Heart left ventricle (tissue), 16 donors: ENCODE data around the gene C16orf82. TPM values are rescaled to one million over a fixed set of nuclear protein-coding genes. Genes with fewer than 3 reads are reported as not detected.

Experiments
- ATAC-seq, 4 donors: fragments of 200-7000 bp; cut with Tn5 transposase; one replicate each; pipeline ENCODE4 v1.9.1; 2020 to 2022; ENCODE audit warnings: moderate library complexity in 4 of 4, mild to moderate bottlenecking in 3 of 4, moderate number of reproducible peaks in 1 of 4
- DNase-seq, 5 donors: peaks; one replicate each; pipeline ENCODE4 v3.0.0-alpha.2; 2020
- H3K27ac ChIP-seq, 12 donors: fragments of 200-600 bp; sonication (generic) in 4 of 12; one replicate each; pipeline versions ENCODE4 v1.5.0 to v1.8.0; 2016 to 2022; ENCODE audit warnings: mild to moderate bottlenecking in 2 of 12
- H3K27me3 ChIP-seq, 9 donors: fragments of 200-600 bp; sonication (generic) in 2 of 9; one replicate each; pipeline versions ENCODE4 v1.5.1 to v1.8.0; 2016 to 2022; ENCODE audit warnings: mild to moderate bottlenecking in 3 of 9
- H3K36me3 ChIP-seq, 9 donors: fragments of 200-600 bp; sonication (generic) in 2 of 9; one replicate each; pipeline versions ENCODE4 v1.5.0 to v1.8.0; 2018 to 2022; ENCODE audit warnings: mild to moderate bottlenecking in 2 of 9
- H3K4me1 ChIP-seq, 12 donors: fragments of 200-600 bp; sonication (generic) in 4 of 12; one replicate each; pipeline versions ENCODE4 v1.5.0 to v1.8.0; 2016 to 2022; ENCODE audit warnings: mild to moderate bottlenecking in 3 of 12
- H3K4me3 ChIP-seq, 12 donors: fragments of 200-600 bp; sonication (generic) in 4 of 12; one replicate each; pipeline versions ENCODE4 v1.5.0 to v1.8.0; 2017 to 2022; ENCODE audit warnings: mild to moderate bottlenecking in 9 of 12, moderate library complexity in 4 of 12
- H3K9me3 ChIP-seq, 12 donors: fragments of 200-600 bp; sonication (generic) in 4 of 12; one replicate each; pipeline versions ENCODE4 v1.5.0 to v1.8.0; 2016 to 2022; ENCODE audit warnings: mild to moderate bottlenecking in 1 of 12
- POLR2A ChIP-seq, 2 donors: fragments of 450-650 bp; IDR thresholded peaks; one replicate each; pipeline ENCODE4 v1.6.1; 2017; ENCODE audit warnings: antibody characterized with exemption in 2 of 2, mild to moderate bottlenecking in 2 of 2, moderate library complexity in 2 of 2
- WGBS, 4 donors: extraction: QIAGEN DNeasy Blood & Tissue Kit in 2 of 4; methylation state at CpG; one replicate each; pipeline versions ENCODE4 v1.1.5 to v1.1.7; 2013 to 2018; 5-methylcytosine and 5-hydroxymethylcytosine counted together
- intact Hi-C, 10 donors: fragments of 100-400 bp; cut with DNase I; formaldehyde crosslinking; loops; one replicate each; pipeline versions ENCODE4 v1.11.1 to v1.14.2; 2022
- polyA plus RNA-seq, 2 donors: library from polyadenylated mRNA; stranded (reverse); fragments of 200-250 nt; gene quantifications; one replicate each; pipeline ENCODE4 v1.2.3, GENCODE V29; 2013
- total RNA-seq, 9 donors: library from RNA; depleted of rRNA in 2 of 9; stranded (reverse); fragments of >200 nt in 2 of 9; fragmentation: NEBNext Ultra II Directional in 3 of 9; extraction: Animal tissue kit (Norgen Biotek cat#: 25700) in 3 of 9; gene quantifications; one replicate each; pipeline versions ENCODE4 v1.1.0 to v1.2.4, GENCODE V29; 2016 to 2023
- TF ChIP-seq, protein P1 (sequence below), 12 donors: fragments of 200-600 bp; sonication (generic) in 4 of 12; IDR thresholded peaks; one replicate each; pipeline versions ENCODE4 v1.5.0 to v1.8.0; 2018 to 2022; ENCODE audit warnings: antibody characterized with exemption in 12 of 12, mild to moderate bottlenecking in 5 of 12
- donor health status: ischemic (EF 13 %, LVEDD 7.1; RV severe dilation, severe dysfunction).
- donor health status: healthy with polysubstance abuse.
- donor health status: DM: no; HTN: yes; CAD: no.
- donor health status: DM: no; HTN: no; CAD: no.
- donor health status: ischemic (EF 25% LVEDD 6.9; RV normal size, moderate dysfunction).
- donor health status: ischemic (EF 25% LVEDD 5.7; RV mildly dilated, moderate dysfunction).
- donor health status: healthy.
- donor health status: DM: yes; HTN: yes; CAD: no.
- donor health status: ischemic (EF 35%, LVEDD 5.7; RV mildly dilated, moderate dysfunction).
- donor health status: nonischemic (EF 11% LVEDD 7.7; RV severe dilation, severe dysfunction).
- donor health status: DM: yes; HTN: yes; CAD: no.
- donor health status: PGD.
- donor health status: ischemic (EF 29% LVEDD 5.4; RV normal size, mild dysfunction).
- donor health status: nonischemic (EF 23%, LVEDD 6.1; RV moderate dilation, normal function).

The C16orf82 gene
- total and polyA plus RNA-seq, 11 donors: not detected

DNA sequence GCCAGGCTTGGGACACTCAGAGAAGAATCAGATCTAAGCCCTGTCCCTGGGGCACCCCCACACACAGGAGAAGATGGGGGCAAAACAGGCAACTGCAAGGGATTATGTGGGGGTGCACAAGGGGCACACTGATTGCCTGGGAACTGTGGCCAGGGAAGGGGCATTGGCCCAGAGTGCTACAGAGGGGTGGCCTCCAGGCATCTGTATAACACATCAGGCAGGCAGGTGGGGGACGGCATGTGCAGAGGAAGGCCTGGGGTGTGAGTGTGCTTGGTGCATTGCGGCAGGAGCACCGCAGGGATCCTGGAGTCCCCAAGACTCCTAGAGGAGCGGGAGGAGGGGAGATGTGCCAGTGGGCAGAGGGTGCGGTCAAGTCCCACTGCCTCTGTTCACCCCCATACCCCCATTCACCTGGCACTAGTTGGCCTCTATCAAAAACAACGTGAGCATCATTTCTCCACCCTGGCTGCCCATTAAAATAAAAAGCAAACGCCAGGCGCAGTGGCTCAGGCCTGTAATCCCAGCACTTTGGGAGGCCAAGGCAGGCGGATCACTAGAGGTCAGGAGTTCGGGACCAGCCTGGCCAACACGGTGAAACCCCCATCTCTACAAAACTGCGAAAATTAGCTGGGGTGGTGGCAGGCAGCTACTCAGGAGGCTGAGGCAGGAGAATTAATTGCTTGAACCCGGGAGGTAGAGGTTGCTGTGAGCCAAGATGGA, 41.5 kb downstream of the C16orf82 start:
- H3K4me1 ChIP-seq: peaks cover 0 to 13% (median 7%) of the 10 kb centered on the region in 12 donors
- ATAC-seq: no peak
- H3K9me3 ChIP-seq: peaks cover 0 to 3% (median 0%) of the 10 kb centered on the region in 12 donors
- no peak for DNase-seq
- TF ChIP-seq POLR2A (IDR thresholded peaks at IDR 0.05): no peak
- TF ChIP-seq, protein P1, sequence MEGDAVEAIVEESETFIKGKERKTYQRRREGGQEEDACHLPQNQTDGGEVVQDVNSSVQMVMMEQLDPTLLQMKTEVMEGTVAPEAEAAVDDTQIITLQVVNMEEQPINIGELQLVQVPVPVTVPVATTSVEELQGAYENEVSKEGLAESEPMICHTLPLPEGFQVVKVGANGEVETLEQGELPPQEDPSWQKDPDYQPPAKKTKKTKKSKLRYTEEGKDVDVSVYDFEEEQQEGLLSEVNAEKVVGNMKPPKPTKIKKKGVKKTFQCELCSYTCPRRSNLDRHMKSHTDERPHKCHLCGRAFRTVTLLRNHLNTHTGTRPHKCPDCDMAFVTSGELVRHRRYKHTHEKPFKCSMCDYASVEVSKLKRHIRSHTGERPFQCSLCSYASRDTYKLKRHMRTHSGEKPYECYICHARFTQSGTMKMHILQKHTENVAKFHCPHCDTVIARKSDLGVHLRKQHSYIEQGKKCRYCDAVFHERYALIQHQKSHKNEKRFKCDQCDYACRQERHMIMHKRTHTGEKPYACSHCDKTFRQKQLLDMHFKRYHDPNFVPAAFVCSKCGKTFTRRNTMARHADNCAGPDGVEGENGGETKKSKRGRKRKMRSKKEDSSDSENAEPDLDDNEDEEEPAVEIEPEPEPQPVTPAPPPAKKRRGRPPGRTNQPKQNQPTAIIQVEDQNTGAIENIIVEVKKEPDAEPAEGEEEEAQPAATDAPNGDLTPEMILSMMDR (IDR thresholded peaks at IDR 0.05): no peak
- intact Hi-C loops: loop anchor here in 7 of 10 donors (2.0 to 10.0 kb wide), 5 partner anchors 1266 to 1833 kb away; no protein-coding TSS in a partner anchor
- WGBS, 4 donors: 88 to 90% (median 89%) methylated on average over 13 of the region's 13 CpGs
- H3K36me3 ChIP-seq: no peaks in the 10 kb centered on the region
- no peak overlapping the region for H3K4me3 ChIP-seq
- H3K27ac ChIP-seq: no peak overlapping the region
- H3K27me3 ChIP-seq: peaks cover 0 to 16% (median 0%) of the 10 kb centered on the region in 9 donors

DNA sequence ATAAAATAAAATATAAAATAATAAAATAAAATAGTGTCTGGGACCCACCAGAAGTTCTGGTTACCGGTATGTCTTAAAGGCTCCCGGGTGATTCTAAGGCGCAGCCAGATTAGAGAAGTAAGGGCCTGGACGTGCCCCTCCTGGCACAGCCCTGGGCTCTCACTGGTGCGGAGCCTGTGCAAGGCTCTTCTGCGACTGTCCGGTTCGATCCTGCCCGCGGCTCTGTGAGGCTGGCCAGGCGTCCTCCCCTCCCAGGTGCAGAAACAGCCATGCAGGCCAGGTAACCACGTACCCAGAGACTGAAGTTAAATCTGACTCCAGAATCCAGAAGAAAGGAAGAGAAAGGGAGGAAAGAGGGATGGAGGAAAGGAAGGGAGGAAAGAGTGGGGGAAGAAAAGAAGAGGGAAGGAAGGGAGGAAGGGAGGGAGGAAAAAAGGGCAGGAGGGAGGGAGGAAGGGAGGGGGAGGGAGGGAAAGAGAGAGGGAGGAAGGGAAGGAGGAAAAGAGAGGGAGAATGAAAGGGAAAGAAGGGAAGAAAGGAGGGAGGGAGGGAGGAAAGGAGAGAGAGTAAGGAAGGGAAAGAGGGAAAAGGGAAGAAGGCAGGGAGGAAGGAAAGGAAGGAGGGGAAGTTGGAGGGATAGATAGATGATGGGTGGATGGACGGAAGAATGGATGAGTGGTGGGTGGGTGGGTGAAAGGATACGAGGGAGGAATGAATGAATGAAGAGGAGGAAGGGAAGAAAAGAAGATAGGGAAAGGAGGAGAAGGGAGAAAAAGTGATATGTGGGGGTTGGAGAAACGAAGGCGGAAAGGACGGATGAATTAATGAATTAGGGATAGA, 42.3 kb downstream of the C16orf82 start:
- ATAC-seq (no peak), DNase-seq (no peak)
- WGBS, 4 donors: 66 to 68% (median 67%) methylated on average over 17 of the region's 17 CpGs
- Histone ChIP-seq H3K9me3 (no peaks in the 10 kb centered on the region), H3K4me3 (peak overlapping the region in 10 of 12 donors; percentile 20 to 51 (median 38)), H3K4me1 (peaks cover 0 to 13% (median 7%) of the 10 kb centered on the region in 12 donors), H3K27ac (peak overlapping the region in 6 of 12 donors; percentile 30 to 67 (median 55)), H3K36me3 (no peaks in the 10 kb centered on the region), H3K27me3 (peaks cover 0 to 16% (median 0%) of the 10 kb centered on the region in 9 donors)
- intact Hi-C loops: loop anchor here in 7 of 10 donors (2.0 to 10.0 kb wide), 5 partner anchors 1267 to 1834 kb away; no protein-coding TSS in a partner anchor
- TF ChIP-seq POLR2A (IDR thresholded peaks at IDR 0.05): no peak
- TF ChIP-seq, protein P1 (IDR thresholded peaks at IDR 0.05): no peak

DNA sequence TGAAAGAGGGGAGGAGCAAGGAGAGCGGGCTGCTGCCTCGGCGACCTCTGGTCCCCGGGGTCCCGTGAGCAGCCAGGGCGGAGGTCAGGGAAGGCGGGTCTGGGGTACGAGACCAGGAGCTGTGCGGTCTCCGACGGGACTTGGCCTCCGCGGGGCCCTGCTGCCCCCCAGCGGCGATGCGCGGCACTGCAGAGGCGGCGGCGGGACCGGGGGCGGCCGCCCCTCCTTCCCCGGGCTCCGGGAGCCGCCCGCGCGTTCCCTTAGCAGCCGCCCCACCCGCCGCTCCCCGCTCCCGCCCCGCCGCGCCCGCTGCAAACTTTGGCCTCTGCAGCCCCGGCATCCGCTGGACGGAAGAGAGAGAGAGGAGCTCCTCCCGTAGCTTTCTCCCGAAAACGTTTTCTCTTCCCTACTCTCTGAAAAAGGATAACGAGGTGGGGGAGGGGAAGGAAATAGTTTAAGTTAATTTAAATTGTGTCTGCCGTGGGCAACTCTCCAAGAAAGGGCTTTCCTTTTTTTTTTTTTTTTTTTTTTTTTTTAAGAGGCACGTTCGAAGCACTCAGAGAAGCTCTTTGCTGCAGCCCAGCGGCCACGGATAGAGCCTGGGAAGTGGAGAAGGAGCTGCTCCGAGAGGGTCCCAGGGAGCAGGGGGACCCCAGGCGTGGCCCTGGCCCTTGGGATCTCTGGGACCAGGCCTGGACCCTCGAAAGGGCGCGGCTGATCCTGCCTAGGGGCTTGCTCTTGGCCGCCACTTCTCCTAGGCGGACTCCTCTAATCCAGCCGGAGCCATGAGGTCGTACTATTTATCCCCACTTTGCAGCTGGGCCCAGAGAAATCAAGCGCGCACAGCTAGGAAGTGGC, 43.2 kb downstream of the C16orf82 start:
- Histone ChIP-seq H3K27ac (peak overlapping the region in 11 of 12 donors; percentile 46 to 77 (median 59)), H3K4me1 (peaks cover 0 to 13% (median 7%) of the 10 kb centered on the region in 12 donors), H3K9me3 (no peaks in the 10 kb centered on the region), H3K4me3 (peak overlapping the region in 10 of 12 donors; percentile 20 to 51 (median 38)), H3K36me3 (no peaks in the 10 kb centered on the region), H3K27me3 (peaks cover 0 to 16% (median 0%) of the 10 kb centered on the region in 9 donors)
- peak; percentile 83 to 91 (median 86) for DNase-seq
- TF ChIP-seq POLR2A (IDR thresholded peaks at IDR 0.05): no peak
- TF ChIP-seq, protein P1 (IDR thresholded peaks at IDR 0.05): peak; percentile 70 to 99 (median 92)
- intact Hi-C loops: loop anchor here in 7 of 10 donors (2.0 to 10.0 kb wide), 5 partner anchors 1268 to 1835 kb away; no protein-coding TSS in a partner anchor
- ATAC-seq: peak; percentile 78 to 95 (median 90)
- 3 to 4% (median 4%) methylated on average over 39 to 61 of the region's 61 CpGs for WGBS, 4 donors
